ENCODE results near the gene SDHD. TPM values are rescaled to one million over a fixed set of nuclear protein-coding genes. Genes with fewer than 3 reads are reported as not detected.

The SDHD gene
- total and polyA plus RNA-seq, 2 donors (not counting 3 experiments of a cell fraction or from before 2014, with no cell fraction given) = 72.3 to 169 TPM

GRCh38 chr11:112143597-112143996 lies 56.9 kb downstream of the SDHD start:
- FAIRE-seq = no peak
- H3K9me1 ChIP-seq (replicated peaks; ENCODE audit: control insufficient read depth, extremely low read depth, insufficient read depth, low read length) = no peaks in the 10 kb centered on the region
- H3K9ac ChIP-seq (replicated peaks; ENCODE audit: extremely low read depth, insufficient read depth, low read length) = no peak overlapping the region
- H3K79me2 ChIP-seq (ENCODE audit: control insufficient read depth, insufficient read depth, low read length) = no peaks in the 10 kb centered on the region
- no peak overlapping the region for H3K27ac ChIP-seq (ENCODE audit: insufficient read depth, low read depth, low read length)
- no peaks in the 10 kb centered on the region for H3K4me1 ChIP-seq (ENCODE audit: control insufficient read depth, extremely low read depth, insufficient read depth, low read length)
- dilution Hi-C loops (cut with MboI; ENCODE audit: extremely low pct_ligation_motif_present, low sequenced_read_pairs) (no loop called here), intact Hi-C loops (cut with micrococcal nuclease) (no loop called here)
- DNase-seq (ENCODE audit: low read depth, low spot score) = no peak
- H3K4me2 ChIP-seq (ENCODE audit: insufficient read depth, low read length) = no peak overlapping the region
- H3K9me3 ChIP-seq (replicated peaks; ENCODE audit: control insufficient read depth, insufficient read depth, low read length) = no peaks in the 10 kb centered on the region
- BruUV-seq (replicated peaks) = no TSS peak
- ChIA-PET POLR2A (no interaction called here), CTCF (interaction anchor here (0.7 to 1.1 kb wide), 2 partner anchors 9 to 13 kb away, joined by 3 read pairs; no protein-coding TSS in a partner anchor)
- H4K20me1 ChIP-seq (replicated peaks; ENCODE audit: control insufficient read depth, extremely low read depth, insufficient read depth, low read length) = no peaks in the 10 kb centered on the region
- no peak overlapping the region for H3K4me3 ChIP-seq (replicated peaks in 1 of 3; ENCODE audit: insufficient read depth in 1 of 3, low read depth in 1 of 3, low read length in 3 of 3)
- no peak overlapping the region for H2AFZ ChIP-seq (ENCODE audit: low read depth, low read length)
- TF ChIP-seq MYC (IDR thresholded peaks at IDR 0.05; ENCODE audit: low read depth, low read length) = no peak
- H3K36me3 ChIP-seq (ENCODE audit: control insufficient read depth in 2 of 2, extremely low read depth in 1 of 2, insufficient read depth in 2 of 2, low read length in 2 of 2) = no peaks in the 10 kb centered on the region
- no peaks in the 10 kb centered on the region for H3K27me3 ChIP-seq (ENCODE audit: control insufficient read depth in 2 of 2, insufficient read depth in 2 of 2, low read length in 2 of 2)

Other genes with a start within 250 kb of the SDHD start
- gene ALG9, start 215.3 kb upstream of the SDHD start, total RNA-seq = 29.1 and 33.5 TPM in 2 replicates
- gene ALG9, start 215.3 kb upstream of the SDHD start, polyA plus RNA-seq = 29.4 TPM in 2 replicates
- gene FDXACB1, start 207.7 kb upstream of the SDHD start, total RNA-seq = 1.4 and 3.3 TPM in 2 replicates
- 1.1 and 1.3 TPM in 2 replicates for gene FDXACB1, start 207.7 kb upstream of the SDHD start, polyA plus RNA-seq
- gene CFAP68, start 207.3 kb upstream of the SDHD start, total RNA-seq = 7.4 TPM in 2 replicates
- 9.0 and 10.6 TPM in 2 replicates for gene CFAP68, start 207.3 kb upstream of the SDHD start, polyA plus RNA-seq
- gene CRYAB, start 175.1 kb upstream of the SDHD start, total RNA-seq = not detected in 2 replicates
- gene CRYAB, start 175.1 kb upstream of the SDHD start, polyA plus RNA-seq = 0.32 and 0.48 TPM in 2 replicates
- not detected in 2 replicates for gene HSPB2, start 174.1 kb upstream of the SDHD start, total RNA-seq
- not detected in 2 replicates for gene HSPB2, start 174.1 kb upstream of the SDHD start, polyA plus RNA-seq
- 0.31 and 0.99 TPM in 2 replicates for gene C11orf52, start 168.0 kb upstream of the SDHD start, total RNA-seq
- 0.76 and 1.2 TPM in 2 replicates for gene C11orf52, start 168.0 kb upstream of the SDHD start, polyA plus RNA-seq
- gene DIXDC1, start 149.5 kb upstream of the SDHD start, total RNA-seq = 18.6 and 20.0 TPM in 2 replicates
- gene DIXDC1, start 149.5 kb upstream of the SDHD start, polyA plus RNA-seq = 6.4 and 8.0 TPM in 2 replicates
- gene DLAT, start 61.5 kb upstream of the SDHD start, total RNA-seq = 40.1 and 41.3 TPM in 2 replicates
- gene DLAT, start 61.5 kb upstream of the SDHD start, polyA plus RNA-seq = 10.5 and 13.3 TPM in 2 replicates
- 1.3 and 1.8 TPM in 2 replicates for gene PIH1D2, start 12.9 kb upstream of the SDHD start, total RNA-seq
- 0.49 and 0.51 TPM in 2 replicates for gene PIH1D2, start 12.9 kb upstream of the SDHD start, polyA plus RNA-seq
- 16.7 and 18.5 TPM in 2 replicates for gene NKAPD1, start 12.6 kb upstream of the SDHD start, total RNA-seq
- 5.2 and 7.2 TPM in 2 replicates for gene NKAPD1, start 12.6 kb upstream of the SDHD start, polyA plus RNA-seq
- 64.1 and 77.0 TPM in 2 replicates for gene TIMM8B, start 117 bp upstream of the SDHD start, total RNA-seq
- gene TIMM8B, start 117 bp upstream of the SDHD start, polyA plus RNA-seq = 110 and 120 TPM in 2 replicates
- 1.5 and 1.6 TPM in 2 replicates for gene IL18, start 77.2 kb downstream of the SDHD start, total RNA-seq
- 0.29 and 0.73 TPM in 2 replicates for gene IL18, start 77.2 kb downstream of the SDHD start, polyA plus RNA-seq
- gene TEX12, start 80.5 kb downstream of the SDHD start, total RNA-seq = 0.46 TPM in 1 of 2 replicates, not detected in the other
- gene TEX12, start 80.5 kb downstream of the SDHD start, polyA plus RNA-seq = not detected in 2 replicates
- gene BCO2, start 88.6 kb downstream of the SDHD start, total RNA-seq = 1.4 and 1.9 TPM in 2 replicates
- 0.58 and 0.60 TPM in 2 replicates for gene BCO2, start 88.6 kb downstream of the SDHD start, polyA plus RNA-seq
- gene PTS, start 139.6 kb downstream of the SDHD start, total RNA-seq = 41.9 and 45.7 TPM in 2 replicates
- gene PTS, start 139.6 kb downstream of the SDHD start, polyA plus RNA-seq = 19.8 and 29.1 TPM in 2 replicates
- gene PLET1, start 174.0 kb downstream of the SDHD start, total RNA-seq = not detected in 2 replicates
- not detected in 2 replicates for gene PLET1, start 174.0 kb downstream of the SDHD start, polyA plus RNA-seq